Stimulated activated CD4-positive, alpha-beta T cell treated with anti-CD3 and anti-CD28 coated beads, Interleukin-12 subunit alpha, Interleukin-12 subunit beta, amount 100 ng/mL, for 4 hours (primary cell): Measurements from ENCODE around the gene PPFIA2.

Experiments used
- DNase-seq: peaks from one replicate; pipeline ENCODE4 v3.0.0-alpha.2; 2020

PPFIA2 gene

DNA sequence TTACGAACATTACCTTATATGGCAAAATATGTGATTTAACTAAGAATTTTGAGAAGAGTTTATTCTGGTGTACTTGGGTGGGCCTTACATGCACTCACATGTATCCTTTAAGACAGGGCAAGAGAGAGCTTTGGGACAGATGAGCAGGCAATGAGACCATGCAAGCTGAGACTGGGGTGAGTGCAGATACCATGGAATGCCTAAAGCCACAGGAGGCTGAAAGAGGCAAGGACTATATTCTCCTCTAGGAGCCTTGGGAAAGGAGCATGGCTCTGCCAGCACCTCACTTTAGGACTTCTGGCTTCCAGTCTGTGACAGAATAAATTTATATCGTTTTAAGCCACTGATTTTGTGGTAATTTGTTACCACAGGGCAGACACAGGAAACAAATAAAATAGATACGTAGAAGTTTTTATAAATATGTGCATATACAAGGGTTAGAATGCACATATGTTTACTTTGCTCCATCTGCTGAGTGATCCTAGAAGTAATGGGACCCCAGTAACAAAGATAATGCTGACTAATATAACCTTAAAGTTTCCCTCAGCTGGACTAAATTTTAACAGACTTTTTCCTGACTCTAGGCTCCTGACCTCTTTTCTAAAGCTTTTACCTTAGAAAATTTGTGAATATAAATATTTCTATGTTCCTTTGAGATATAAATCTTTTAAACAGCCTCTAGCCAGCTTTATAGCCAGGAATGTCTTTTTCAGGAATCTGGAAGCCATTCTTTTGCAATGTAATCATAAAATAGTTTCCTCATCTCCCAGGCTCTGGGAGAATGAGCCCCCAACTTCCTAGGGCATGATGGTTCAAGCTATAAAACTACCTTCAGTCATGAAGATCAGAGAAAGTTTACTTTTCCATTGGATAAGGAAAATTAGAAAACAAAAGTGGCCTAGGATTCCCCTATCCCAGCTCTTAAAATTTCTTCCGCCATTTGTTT, 216.8 kb downstream of the PPFIA2 start:
- no peak for DNase-seq

DNA sequence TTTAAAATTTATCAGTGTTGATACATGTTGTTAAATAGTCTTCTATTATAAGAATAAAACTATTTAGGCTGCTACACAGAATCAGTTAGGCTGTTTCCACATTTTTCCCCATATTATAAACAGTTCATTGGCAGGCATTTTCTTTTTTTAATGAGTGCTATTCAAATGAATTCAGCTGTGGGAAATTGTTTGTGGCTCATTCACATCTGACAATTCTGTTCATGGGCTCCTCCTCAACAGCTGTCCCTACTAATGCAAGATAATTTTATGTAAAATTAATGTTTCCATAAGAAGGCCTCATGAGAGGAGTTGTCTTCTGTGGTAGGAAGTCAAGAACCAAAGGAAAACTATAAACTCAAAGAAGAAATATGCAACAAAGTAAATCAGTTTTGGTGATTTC, 218.0 kb downstream of the PPFIA2 start:
- no peak for DNase-seq

DNA sequence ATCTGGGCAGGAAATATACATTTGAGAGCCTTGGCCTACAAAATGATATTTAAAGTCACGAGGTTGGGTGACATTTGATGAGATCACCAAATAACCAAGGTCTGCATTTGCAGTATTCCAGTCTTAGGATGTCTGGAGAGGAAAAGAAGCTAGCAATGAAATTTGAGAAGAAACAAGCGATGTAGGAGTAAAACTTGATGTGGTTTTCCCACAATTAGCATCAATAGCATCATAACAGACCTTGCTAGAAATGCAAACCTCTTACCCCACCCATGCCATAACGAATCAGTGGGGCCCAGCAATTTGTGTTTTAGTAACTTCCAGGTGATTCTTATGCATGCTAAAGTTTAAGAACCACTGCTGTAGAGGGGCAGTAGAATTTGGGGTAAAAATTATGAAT, 219.9 kb downstream of the PPFIA2 start:
- no peak for DNase-seq

DNA sequence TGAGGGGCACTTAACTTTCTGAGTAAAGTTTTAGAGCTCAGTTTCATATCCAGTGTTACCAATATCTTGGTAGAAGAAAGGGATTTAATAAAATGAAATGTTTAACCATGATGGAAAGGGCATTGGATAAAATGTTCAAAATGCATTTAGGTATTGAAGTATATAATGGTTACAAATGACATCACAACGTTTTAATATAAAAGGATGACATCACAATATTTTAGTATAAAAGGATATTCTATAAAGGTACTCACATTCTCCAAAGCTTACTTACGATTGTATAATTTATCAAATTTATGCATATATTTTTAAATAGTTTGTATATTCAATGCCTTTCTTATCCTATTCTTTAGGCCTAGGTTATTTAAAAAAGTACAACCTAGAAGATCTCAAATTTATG, 226.1 kb downstream of the PPFIA2 start:
- no peak for DNase-seq

DNA sequence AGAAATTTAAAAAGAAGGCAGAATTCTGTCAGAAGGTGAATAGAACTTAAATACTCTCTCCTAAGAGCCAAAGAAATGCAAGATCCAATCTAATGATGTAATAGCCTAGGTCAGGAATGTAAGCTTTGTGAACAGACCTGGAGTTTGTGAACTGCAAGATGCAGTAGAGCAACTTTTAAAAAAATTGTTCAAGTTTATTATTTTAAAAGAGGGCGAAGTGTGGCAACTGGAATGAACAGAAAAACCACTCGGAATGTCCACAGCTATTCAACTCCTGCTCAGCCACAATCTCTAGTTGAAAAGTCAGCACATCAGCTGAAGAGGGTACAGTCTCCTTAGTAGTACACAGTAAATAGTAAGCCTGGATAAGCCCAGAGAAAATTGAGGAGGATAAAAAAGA, 228.8 kb downstream of the PPFIA2 start:
- no peak for DNase-seq

DNA sequence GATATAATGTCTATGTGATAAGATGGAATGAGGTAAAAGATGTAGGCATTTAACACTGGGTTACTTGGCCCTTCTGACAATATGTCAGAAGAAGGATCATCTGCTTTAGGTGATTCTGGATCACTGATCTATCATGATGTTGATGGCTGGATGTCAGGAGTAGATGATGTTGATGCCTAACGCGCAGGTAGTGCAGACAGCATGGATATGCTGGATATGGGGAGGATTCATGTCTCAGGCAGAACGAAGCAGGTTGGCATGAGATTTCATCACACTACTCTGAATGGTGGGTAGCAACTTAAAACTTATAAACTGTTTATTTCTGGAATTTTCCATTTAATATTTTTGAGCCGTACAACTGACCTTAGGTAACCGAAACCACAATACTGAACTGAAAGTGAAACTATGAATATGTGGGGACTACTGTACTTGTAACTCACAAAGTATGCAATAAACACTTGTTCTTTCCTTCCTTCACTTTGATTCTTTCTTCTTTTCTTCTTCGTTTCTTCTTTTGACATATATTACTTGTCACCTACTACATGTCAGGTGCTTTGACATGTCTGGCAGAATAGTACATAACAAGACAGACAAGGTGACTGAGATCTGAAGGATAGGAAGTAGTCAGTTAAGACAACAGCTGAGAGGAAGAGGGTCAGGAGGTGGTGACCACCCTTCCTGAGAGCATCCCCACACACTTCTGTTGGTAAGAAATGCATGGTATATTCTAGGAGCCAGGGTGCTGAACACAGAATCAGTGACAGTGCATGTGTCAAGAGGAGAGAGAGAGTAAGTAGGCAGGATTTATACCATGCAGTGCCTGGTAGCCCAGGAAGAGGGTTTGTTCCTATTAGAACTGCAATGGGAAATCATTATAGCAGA, 238.8 kb downstream of the PPFIA2 start:
- no peak for DNase-seq

DNA sequence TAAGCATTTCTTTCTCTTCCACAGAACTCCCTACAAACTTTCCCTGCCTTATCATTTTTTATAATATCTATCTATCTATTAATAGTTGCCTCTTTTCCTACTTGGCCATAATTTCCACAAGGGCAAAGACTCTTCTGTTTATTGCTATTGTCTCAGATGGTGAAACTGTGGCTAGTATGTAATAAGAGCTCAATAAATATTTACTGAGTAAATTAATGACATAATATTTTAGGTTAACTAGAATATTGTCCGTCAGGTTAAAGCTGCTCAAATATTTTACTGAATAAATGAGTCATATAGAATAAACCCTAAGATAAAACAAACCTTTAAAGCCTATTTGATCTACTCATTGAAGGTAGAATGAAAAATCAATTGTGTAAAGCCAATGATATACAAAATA, 240.5 kb downstream of the PPFIA2 start:
- DNase-seq: no peak

DNA sequence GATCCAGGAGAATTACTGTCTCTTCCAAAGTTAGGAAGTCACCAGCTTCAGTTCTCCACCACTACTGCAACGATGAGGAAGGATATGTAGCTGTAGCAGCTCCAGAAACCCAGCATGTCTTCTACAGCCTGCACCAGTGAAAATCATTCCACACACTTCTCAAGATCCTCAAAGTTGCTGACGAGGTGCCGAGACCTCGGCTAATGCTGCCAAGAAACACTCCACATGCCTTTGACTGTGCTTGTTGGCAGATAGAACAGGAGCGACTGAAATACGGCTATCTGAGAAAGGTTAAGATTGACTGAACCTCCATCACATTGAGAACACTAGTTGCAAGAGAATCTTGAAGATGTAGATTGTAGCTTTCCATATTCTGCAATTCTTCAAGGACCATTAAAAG, 241.9 kb downstream of the PPFIA2 start:
- DNase-seq: no peak

DNA sequence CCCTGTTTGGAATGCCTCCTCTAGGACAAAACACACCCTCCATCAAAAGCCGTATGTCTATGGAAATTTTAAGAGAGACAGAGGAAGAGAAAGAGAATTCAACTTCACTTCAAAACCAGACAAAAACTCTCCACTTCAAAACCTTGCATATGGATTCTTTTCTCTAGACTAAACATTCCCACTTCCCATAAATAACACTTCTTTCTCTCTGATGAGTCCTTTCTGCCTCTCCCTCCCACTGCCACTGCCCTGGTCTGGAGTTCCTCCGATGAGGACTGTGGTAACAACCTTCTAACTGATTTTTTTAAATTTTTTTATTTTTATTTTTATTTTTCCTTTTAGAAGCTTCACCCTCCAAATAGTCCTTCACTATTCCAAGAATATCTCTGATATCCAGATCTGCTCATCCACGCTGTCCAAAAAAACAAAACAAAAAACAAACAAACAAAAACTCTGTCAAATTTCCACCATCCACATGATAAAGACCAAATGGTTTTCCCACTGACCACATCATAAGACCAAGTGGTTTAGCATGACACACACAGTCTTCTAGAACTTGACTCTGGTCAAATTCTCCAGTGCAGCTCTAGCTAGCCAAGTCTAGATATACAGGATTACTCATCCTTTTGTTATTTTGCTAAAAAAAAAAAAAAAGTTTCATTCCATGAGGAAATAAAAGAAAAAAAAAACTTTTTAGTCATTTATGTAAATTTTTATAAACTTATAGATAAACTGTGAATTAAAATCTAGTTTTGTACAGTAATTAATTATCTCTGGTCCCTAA, 256.0 kb downstream of the PPFIA2 start:
- no peak for DNase-seq

DNA sequence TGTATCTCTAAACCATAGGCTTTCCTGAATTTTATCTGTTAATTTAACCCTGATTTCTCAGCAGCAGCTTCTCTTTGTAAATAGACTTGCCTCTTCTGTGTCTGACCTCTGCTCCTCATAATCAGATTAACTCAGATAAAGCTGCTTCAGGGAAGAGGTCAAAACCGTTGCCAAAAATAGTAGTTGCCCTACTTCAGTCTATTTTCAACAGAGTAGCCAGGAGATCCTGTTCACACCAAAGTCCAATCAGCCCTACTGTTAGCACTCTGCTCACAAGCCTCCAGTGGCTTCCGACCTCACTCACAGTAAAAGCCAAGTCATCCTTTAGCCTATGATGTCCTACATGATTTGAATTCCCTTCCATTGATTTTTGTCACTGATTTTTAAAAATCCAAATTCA, 258.4 kb downstream of the PPFIA2 start:
- no peak for DNase-seq

DNA sequence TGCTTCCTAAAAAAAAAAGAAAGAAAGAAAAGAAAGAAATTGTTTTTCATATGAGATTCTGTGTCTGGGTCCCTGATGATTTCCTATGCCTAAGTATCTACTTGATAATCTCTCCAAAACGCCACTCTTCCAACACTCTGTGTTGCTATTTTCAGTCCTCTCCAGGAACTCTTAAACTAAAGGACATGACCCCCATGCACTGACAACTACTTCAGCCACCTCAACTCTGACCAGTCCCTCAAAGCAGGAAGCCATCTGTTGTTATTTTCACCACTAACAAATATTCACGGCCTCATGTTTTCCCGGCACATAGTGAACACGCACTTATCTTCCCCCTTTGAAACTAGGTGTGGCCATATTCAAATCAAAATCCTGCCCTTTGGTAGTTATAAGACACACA, 259.3 kb downstream of the PPFIA2 start:
- DNase-seq: no peak

DNA sequence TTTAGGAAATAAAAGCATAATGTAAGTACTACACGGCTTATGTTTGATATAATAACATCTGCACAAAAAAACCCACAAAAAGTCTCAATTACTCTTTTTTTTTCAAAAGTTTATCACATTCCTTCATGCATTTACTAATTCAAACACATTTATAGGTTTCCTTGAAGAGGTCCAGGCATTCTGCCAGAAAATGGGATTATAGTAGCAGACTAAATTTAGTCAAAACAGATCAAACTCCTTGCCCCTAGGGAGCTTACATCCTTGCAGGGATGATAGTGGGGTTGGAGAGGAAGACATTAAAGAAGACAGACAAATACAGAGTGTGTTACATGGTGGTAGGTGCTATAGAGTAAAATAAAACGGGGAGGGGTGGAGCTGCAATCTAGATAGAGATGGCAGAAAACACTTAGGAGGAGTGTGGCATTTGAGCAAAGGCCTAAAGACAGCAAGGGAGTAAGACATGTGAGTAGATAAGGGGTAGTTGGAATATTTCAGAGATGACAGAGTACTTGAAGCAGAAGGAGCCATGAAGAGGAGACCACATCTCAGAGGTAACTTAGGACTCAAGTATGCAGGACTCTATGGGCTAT, 266.9 kb downstream of the PPFIA2 start:
- DNase-seq: no peak

DNA sequence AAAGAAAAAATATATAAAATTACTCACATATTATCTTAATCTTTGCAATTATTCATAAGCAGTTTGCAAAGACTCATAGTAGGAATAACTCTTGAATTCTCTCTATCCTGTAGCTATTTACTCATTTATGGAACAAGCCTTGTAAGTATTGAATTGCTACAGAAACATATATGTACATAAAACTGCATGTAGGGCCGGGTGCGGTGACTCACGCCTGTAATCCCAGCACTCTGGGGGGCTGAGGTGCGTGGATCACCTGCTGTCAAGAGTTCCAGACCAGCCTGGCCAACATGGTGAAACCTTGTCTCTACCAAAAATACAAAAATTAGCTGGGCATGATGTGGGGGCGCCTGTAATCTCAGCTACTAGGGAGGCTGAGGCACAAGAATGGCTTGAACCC, 286.2 kb downstream of the PPFIA2 start:
- no peak for DNase-seq

DNA sequence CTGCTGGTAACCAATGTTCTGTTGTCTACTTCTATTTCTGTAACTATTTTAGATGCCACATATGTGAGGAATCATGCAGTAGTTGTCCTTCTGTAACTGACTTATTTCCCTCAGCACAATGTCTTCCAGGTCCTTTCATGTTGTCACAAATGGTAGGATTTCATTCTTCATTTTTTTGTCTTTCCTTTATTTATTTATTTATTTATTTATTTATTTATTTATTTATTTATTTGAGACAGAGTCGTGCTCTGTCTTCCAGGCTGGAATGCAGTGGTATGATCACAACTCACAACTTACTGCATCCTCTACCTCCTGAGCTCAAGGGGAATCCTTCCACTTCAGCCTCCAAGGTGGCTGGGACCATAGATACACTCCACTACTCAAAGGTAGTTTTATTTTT, 288.2 kb downstream of the PPFIA2 start:
- no peak for DNase-seq

DNA sequence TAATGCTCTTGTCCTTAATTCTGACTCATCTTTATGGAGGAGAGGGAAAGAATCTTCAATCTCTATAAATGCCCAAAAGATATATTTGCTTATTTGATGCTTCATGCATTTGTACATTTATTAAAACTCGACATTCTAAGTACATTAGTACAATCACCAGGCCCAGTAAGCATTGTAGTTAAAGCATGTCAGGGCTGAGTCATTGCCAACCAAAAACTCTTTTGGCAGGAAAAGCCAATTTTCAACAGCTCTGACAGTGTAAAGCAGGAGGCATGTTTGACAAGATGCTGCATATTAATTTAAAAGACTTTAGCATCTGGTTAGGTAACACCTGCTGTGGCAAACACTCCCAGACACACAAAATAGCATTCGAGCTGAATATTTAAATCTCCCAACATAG, 290.9 kb downstream of the PPFIA2 start:
- no peak for DNase-seq

DNA sequence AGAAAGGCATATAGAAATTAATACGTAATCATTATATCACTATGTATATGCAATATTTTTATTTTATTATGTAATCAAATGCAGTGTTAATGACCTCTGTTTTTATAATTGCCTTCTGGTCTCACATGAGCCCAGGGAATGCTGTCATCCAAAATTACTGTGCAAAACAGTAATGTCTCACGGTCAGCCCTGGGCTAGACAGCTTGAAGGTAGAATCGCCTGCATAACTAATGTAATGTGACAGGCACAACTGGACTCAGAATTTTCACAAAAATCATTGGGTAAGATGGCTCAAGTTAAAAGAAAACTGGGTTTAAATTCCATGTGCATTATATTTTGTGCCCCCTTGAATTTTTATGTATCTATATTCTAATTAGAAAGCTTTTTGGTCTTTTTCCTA, 293.3 kb downstream of the PPFIA2 start:
- DNase-seq: no peak

DNA sequence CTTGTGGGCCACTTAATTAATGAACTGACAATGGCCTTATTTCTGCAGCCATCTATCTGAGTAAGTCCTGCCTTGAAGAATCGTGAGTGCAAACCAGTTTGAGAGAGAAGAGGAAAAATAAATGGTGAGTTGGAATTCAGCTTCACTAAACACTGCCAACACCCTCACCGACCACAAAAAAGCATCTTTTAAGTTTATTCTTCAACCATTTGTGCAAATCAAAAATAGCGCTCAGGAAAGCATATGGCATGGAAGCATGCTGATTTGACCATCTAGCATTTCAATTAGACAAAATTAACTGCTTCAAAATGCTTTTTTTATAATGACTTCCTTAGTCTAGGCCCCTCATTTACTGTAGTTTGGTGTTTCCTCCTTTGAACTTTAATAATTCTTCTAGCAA, 294.0 kb downstream of the PPFIA2 start:
- DNase-seq: no peak

DNA sequence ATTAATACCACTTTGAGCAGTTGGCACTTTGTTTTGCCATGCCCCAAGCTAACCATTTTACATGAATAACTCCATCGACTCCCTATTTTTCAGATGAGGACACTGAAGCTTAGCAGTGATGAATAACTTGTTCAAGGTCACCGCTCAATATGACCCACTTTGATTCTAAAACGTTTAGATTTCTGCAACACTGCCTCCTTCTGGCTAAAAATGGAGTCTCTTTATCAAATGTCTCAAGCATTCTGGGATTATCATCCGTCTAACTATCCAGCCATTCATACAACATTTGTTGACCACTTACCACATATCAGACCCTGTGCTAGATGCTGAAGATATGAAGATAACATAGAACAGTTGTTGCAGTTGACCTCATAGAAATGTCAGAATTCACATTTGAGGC, 298.0 kb downstream of the PPFIA2 start:
- no peak for DNase-seq

DNA sequence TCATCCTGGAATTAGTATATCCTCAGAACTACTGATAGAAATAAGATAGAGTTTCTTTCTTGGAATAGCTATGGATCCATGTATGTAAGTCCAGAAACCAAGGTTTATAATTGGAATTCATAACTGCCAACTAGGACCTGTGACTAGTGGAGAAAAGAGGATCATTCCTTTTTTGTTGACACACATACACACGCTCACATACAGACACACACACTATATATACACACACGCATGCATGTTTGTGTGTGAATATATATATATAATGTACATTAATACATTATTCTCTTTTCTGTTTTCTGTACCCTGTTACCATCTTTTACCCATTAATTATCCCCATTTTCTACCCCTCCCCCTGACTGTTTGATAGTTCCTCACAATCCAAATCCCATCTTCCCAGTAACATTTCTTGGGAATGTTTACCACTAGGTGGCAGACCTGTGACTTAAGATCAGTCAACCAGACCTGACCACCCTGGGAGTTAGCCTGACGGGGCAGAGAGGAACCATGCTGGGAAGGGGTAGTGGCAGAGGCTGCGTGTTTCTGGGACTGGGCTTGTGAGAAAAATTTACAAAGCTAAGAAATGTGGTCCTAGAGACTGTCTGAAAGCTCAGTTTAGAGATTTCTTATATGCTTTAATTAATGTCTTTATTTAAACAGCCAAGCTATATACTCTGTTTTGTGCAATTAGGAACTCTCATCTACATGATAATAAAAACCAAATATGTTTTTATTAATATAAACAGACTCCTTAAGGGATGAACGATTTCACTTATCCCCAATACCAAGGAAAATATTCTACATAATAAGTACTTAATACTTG, 308.0 kb downstream of the PPFIA2 start:
- DNase-seq: no peak

DNA sequence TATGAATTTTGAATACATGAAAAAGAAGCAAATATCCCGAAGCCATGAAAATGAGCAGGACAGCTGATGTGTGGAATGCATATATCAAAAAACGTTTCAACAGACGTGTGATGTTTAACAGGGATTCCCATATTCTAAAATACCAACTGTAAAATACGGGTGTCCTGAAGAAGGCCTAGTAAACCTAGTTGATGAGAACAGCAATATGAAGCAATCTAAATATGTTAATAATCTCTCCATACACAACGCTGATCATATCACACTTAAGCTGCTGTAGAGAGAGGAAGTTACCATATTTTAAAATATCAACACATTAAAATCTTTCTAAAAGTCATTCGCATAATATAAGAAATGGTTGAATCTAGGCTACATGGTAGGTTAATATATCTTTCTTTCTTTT, 317.5 kb downstream of the PPFIA2 start:
- DNase-seq: no peak

DNA sequence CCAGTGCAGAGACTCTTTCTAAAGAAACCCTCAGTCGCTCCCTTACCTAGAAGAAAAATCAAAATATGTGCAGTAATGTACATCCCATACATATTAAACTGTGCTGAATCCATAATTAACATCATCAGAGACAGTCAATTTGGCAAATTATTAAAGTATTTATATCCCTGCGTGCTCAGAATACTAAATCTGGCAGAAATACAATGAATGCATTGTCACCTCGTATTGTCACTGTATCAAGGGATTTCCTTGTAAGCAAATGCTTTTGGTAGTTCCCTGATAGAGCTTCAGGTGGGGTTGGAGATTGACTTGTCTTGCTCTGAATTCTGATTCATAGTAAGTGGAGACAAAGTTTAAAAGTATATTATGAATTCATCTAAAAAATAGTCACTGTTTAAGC, 319.1 kb downstream of the PPFIA2 start:
- DNase-seq: no peak

DNA sequence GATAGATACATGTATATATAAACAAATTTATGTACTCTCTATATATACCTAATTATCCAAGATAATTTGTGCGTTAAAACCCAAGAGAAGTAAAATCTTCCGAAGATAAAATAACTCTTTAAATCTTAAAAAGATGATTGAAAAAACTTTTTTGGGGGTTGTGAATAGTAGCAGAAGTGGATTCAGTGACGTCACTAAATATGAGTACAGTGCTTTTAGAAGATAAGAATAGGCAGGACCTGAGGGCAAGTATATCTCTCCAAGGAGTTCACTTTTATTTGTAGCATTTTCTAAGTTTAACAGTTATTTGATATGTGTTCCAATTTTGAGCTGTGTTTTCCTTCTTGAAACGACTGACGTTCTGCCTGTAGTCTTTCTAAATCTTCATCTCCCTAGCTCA, 319.8 kb downstream of the PPFIA2 start:
- DNase-seq: no peak
